ENCODE measurements around the gene TGFBR2.

TGFBR2 gene

GRCh38 chr3:30700702-30701321 is 94.4 kb downstream of the TGFBR2 start:
- TF ChIP-seq FOXP2 (optimal IDR thresholded peaks at IDR 0.05; ENCODE audit: control extremely low read depth, extremely low read length, insufficient read depth) (no peak), POLR2AphosphoS5 (IDR thresholded peaks at IDR 0.05; ENCODE audit: borderline replicate concordance, low read depth, low read length) (no peak), EZH2 (IDR thresholded peaks at IDR 0.05) (no peak)

GRCh38 chr3:30702038-30702827 is 95.8 kb downstream of the TGFBR2 start:
- no peaks in the 10 kb centered on the region for H3K9me3 ChIP-seq (ENCODE audit: low read depth, low read length)
- no peaks in the 10 kb centered on the region for H3K36me3 ChIP-seq (ENCODE audit: insufficient read depth, low read length)
- TF ChIP-seq POLR2AphosphoS5 (IDR thresholded peaks at IDR 0.05; ENCODE audit: borderline replicate concordance, low read depth, low read length): no peak
- no peak for TF ChIP-seq EZH2 (IDR thresholded peaks at IDR 0.05)
- no peak for TF ChIP-seq FOXP2 (optimal IDR thresholded peaks at IDR 0.05; ENCODE audit: control extremely low read depth, extremely low read length, insufficient read depth)
- no peak for DNase-seq (ENCODE audit: low read depth, low spot score)
- H3K4me3 ChIP-seq: no peak overlapping the region
- H3K27ac ChIP-seq: no peak overlapping the region
- no peak overlapping the region for H3K9ac ChIP-seq (ENCODE audit: insufficient read length)

More at GRCh38 chr3:30700702-30701321, 94.4 kb downstream of the TGFBR2 start:
- Histone ChIP-seq H3K9me3 (ENCODE audit: low read depth, low read length) (no peaks in the 10 kb centered on the region), H3K27ac (no peak overlapping the region), H3K4me3 (no peak overlapping the region), H3K9ac (ENCODE audit: insufficient read length) (no peak overlapping the region), H3K36me3 (ENCODE audit: insufficient read depth, low read length) (no peaks in the 10 kb centered on the region)
- no peak for DNase-seq (ENCODE audit: low read depth, low spot score)

- H3K9me3 ChIP-seq (ENCODE audit: low read depth, low read length): no peaks in the 10 kb centered on the region
- no peak overlapping the region for H3K9ac ChIP-seq (ENCODE audit: insufficient read length)
- H3K36me3 ChIP-seq (ENCODE audit: insufficient read depth, low read length): no peaks in the 10 kb centered on the region
- no peak overlapping the region for H3K27ac ChIP-seq
- no peak for TF ChIP-seq FOXP2 (optimal IDR thresholded peaks at IDR 0.05; ENCODE audit: control extremely low read depth, extremely low read length, insufficient read depth)
- no peak for TF ChIP-seq EZH2 (IDR thresholded peaks at IDR 0.05)
- no peak for TF ChIP-seq POLR2AphosphoS5 (IDR thresholded peaks at IDR 0.05; ENCODE audit: borderline replicate concordance, low read depth, low read length)
- no peak overlapping the region for H3K4me3 ChIP-seq
- DNase-seq (ENCODE audit: low read depth, low spot score): no peak
Observed at GRCh38 chr3:30702828-30703397, 96.5 kb downstream of the TGFBR2 start.

DNA sequence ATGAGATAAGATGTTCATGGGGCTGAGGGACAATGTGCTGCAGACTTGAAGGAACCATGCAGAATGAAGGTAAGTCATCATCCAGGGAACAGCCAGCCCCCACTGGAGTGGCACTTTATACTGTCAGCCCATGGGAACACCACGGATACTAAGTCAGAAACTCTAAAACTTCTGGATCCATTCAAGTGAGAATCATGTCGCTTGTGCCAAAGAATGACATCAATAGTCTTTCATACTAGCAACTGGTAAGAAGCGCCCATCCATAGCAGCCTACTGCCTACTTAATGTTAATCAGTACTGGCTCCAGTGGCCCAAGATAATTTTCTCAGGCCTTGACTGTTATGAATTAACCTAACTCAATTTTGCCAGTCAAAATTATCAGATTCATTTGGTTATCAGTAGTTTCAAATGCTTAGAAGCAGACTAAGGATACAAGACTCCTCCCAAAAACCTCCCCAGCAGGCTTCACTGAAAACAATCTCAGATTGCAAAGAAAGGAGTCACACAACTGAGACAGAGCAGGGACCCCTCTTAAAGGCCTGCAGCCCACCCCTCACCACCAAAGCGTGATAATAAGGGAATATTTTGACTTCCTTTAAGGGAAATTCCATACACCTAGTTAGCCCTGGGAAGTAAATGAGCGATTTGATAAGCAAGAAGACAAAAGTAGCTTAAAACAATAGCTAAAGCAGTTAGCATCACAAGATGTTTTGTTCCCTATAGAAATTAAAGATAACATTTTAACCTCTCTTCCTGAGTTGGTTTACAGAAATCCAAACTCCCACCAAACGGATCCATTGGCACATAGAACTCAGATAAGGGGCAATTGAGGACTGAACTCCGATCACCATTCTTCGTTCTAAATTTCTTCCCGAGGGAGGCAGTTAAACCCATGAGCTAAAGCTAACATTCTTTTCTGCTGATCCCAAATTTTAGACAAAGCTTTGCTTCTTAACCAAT is 98.8 kb downstream of the TGFBR2 start:
- Histone ChIP-seq H3K36me3 (ENCODE audit: insufficient read depth, low read length) (no peaks in the 10 kb centered on the region), H3K4me3 (no peak overlapping the region), H3K9ac (ENCODE audit: insufficient read length) (no peak overlapping the region), H3K27ac (no peak overlapping the region), H3K9me3 (ENCODE audit: low read depth, low read length) (no peaks in the 10 kb centered on the region)
- no peak for DNase-seq (ENCODE audit: low read depth, low spot score)
- no peak for TF ChIP-seq FOXP2 (optimal IDR thresholded peaks at IDR 0.05; ENCODE audit: control extremely low read depth, extremely low read length, insufficient read depth)

DNA sequence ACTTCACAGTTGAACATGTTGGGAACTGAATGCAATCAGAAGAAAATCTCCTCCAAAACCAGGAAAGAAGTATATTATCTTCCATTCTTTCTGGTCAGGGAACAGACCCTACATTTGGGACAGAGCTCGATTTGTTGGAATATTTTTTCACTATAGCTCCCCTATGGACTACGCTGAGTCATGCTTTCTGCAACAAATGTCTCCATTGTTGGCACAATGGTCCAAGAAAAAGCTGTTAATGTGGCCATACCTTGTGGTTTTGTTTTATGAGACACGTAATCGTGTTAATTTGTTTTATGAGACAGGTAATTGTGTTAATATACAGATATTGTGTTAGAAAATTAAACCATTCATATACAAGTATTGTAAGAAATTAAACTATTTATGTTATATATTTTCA is 101.4 kb downstream of the TGFBR2 start:
- Histone ChIP-seq H3K36me3 (ENCODE audit: insufficient read depth, low read length) (no peaks in the 10 kb centered on the region), H3K9me3 (ENCODE audit: low read depth, low read length) (no peaks in the 10 kb centered on the region), H3K9ac (ENCODE audit: insufficient read length) (no peak overlapping the region), H3K27ac (no peak overlapping the region), H3K4me3 (no peak overlapping the region)
- TF ChIP-seq EZH2 (IDR thresholded peaks at IDR 0.05) (no peak), FOXP2 (optimal IDR thresholded peaks at IDR 0.05; ENCODE audit: control extremely low read depth, extremely low read length, insufficient read depth) (no peak), POLR2AphosphoS5 (IDR thresholded peaks at IDR 0.05; ENCODE audit: borderline replicate concordance, low read depth, low read length) (no peak)
- no peak for DNase-seq (ENCODE audit: low read depth, low spot score)

DNA sequence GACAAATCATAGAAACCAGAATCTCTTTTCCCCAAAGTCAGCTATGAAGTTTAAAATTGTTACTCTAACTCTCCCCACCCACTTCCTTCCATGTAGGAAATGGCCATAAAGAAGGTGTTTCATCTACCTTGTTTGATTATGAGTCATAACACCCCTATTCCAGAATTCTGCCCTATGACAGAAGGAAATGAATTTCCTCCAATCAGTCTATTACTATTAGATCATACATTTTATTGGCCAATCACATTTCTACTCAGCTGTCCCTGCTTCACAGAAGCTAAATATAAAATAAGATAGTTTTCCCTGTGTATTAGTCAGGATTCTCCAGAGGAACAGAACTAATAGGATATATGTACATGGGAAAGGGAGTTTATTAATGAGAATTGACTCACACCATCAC is 102.1 kb downstream of the TGFBR2 start:
- DNase-seq (ENCODE audit: low read depth, low spot score): no peak
- Histone ChIP-seq H3K4me3 (no peak overlapping the region), H3K36me3 (ENCODE audit: insufficient read depth, low read length) (no peaks in the 10 kb centered on the region), H3K27ac (no peak overlapping the region), H3K9ac (ENCODE audit: insufficient read length) (no peak overlapping the region), H3K9me3 (ENCODE audit: low read depth, low read length) (no peaks in the 10 kb centered on the region)
- TF ChIP-seq POLR2AphosphoS5 (IDR thresholded peaks at IDR 0.05; ENCODE audit: borderline replicate concordance, low read depth, low read length) (no peak), FOXP2 (optimal IDR thresholded peaks at IDR 0.05; ENCODE audit: control extremely low read depth, extremely low read length, insufficient read depth) (no peak), EZH2 (IDR thresholded peaks at IDR 0.05) (no peak)

- no peak overlapping the region for H3K9ac ChIP-seq (ENCODE audit: insufficient read length)
- no peaks in the 10 kb centered on the region for H3K36me3 ChIP-seq (ENCODE audit: insufficient read depth, low read length)
- no peak overlapping the region for H3K27ac ChIP-seq
- TF ChIP-seq POLR2AphosphoS5 (IDR thresholded peaks at IDR 0.05; ENCODE audit: borderline replicate concordance, low read depth, low read length) (no peak), FOXP2 (optimal IDR thresholded peaks at IDR 0.05; ENCODE audit: control extremely low read depth, extremely low read length, insufficient read depth) (no peak), EZH2 (IDR thresholded peaks at IDR 0.05) (no peak)
- no peak overlapping the region for H3K4me3 ChIP-seq
- no peak for DNase-seq (ENCODE audit: low read depth, low spot score)
- H3K9me3 ChIP-seq (ENCODE audit: low read depth, low read length): no peaks in the 10 kb centered on the region
Observed at GRCh38 chr3:30710017-30710416, 103.6 kb downstream of the TGFBR2 start.

DNA sequence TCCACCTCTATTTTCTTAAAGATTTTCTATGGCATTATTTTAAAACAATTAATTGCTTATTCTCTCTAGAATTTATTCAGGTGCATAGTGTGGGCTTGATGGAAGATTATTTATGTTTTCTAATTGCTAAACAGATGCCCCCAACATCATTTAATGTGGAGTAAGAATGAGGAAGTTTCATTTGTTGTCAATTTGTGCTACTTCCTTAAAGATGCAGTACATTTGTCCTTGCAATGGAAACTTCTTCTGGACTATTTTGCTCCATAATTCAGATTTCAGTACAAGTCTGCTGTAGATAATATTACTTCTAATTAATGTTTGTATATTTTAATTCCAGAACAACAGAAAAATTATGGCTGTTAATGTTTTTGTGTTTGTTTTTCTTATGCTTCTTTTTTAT is 104.8 kb downstream of the TGFBR2 start:
- DNase-seq (ENCODE audit: low read depth, low spot score): no peak
- H3K4me3 ChIP-seq: no peak overlapping the region
- TF ChIP-seq POLR2AphosphoS5 (IDR thresholded peaks at IDR 0.05; ENCODE audit: borderline replicate concordance, low read depth, low read length): no peak
- no peak for TF ChIP-seq FOXP2 (optimal IDR thresholded peaks at IDR 0.05; ENCODE audit: control extremely low read depth, extremely low read length, insufficient read depth)
- no peak for TF ChIP-seq EZH2 (IDR thresholded peaks at IDR 0.05)
- no peak overlapping the region for H3K27ac ChIP-seq
- no peaks in the 10 kb centered on the region for H3K9me3 ChIP-seq (ENCODE audit: low read depth, low read length)
- H3K9ac ChIP-seq (ENCODE audit: insufficient read length): no peak overlapping the region
- no peaks in the 10 kb centered on the region for H3K36me3 ChIP-seq (ENCODE audit: insufficient read depth, low read length)

All from SK-N-MC (cell line).